T follicular helper cell (primary cell): ENCODE results near the gene GON4L.
"Not testable (repeated sequence)": the region's sequence is repeated elsewhere in the genome, so short reads cannot be mapped to it uniquely, and the experiment has no call there.

Source experiments
- DNase-seq: peaks from one replicate; pipeline ENCODE4 v3.0.0-alpha.2; 2020; ENCODE audit warnings: low read depth
- total RNA-seq, 2 experiments: gene quantifications; one replicate each; lab custom pipeline; 2026; lab: John Stamatoyannopoulos, UW

The GON4L gene
- total RNA-seq = 104 to 166 reads per million in 2 experiments

- DNase-seq = peak; percentile 83
Observed at GRCh38 chr1:155856975-155857930, at the start of gene GON4L. Gene GON4L (minus strand): TSS chr1:155857214. CDS start chr1:155853780, 3,434 bp downstream.

GRCh38 chr1:155904261-155904660, 47.2 kb upstream of the GON4L start:
- DNase-seq = no peak

- DNase-seq = no peak
Observed at GRCh38 chr1:155900161-155900560, 43.1 kb upstream of the GON4L start.

- DNase-seq = no peak
Observed at GRCh38 chr1:155899683-155900082, 42.7 kb upstream of the GON4L start.

GRCh38 chr1:155898888-155899287, 41.9 kb upstream of the GON4L start:
- no peak for DNase-seq

- no peak for DNase-seq
Observed at GRCh38 chr1:155897746-155898145, 40.7 kb upstream of the GON4L start.

- not testable (repeated sequence) for DNase-seq
Observed at GRCh38 chr1:155896476-155896875, 39.5 kb upstream of the GON4L start.

- not testable (repeated sequence) for DNase-seq
Observed at GRCh38 chr1:155895617-155896016, 38.6 kb upstream of the GON4L start.

GRCh38 chr1:155893389-155894142, 36.6 kb upstream of the GON4L start:
- DNase-seq = peak; percentile 6

- no peak for DNase-seq
Observed at GRCh38 chr1:155892796-155893195, 35.8 kb upstream of the GON4L start.

GRCh38 chr1:155890251-155890650, 33.2 kb upstream of the GON4L start:
- no peak for DNase-seq

GRCh38 chr1:155889566-155889965, 32.6 kb upstream of the GON4L start:
- no peak for DNase-seq

GRCh38 chr1:155888481-155888880, 31.5 kb upstream of the GON4L start:
- DNase-seq = no peak

- DNase-seq = no peak
Observed at GRCh38 chr1:155884982-155885381, 28.0 kb upstream of the GON4L start.

- no peak for DNase-seq
Observed at GRCh38 chr1:155884031-155884960, 27.3 kb upstream of the GON4L start.

- DNase-seq = no peak
Observed at GRCh38 chr1:155882766-155883165, 25.8 kb upstream of the GON4L start.

- no peak for DNase-seq
Observed at GRCh38 chr1:155882235-155882634, 25.2 kb upstream of the GON4L start.

- no peak for DNase-seq
Observed at GRCh38 chr1:155880950-155881349, 23.9 kb upstream of the GON4L start.

GRCh38 chr1:155880251-155880650, 23.2 kb upstream of the GON4L start:
- no peak for DNase-seq

- no peak for DNase-seq
Observed at GRCh38 chr1:155877945-155878344, 20.9 kb upstream of the GON4L start.

- no peak for DNase-seq
Observed at GRCh38 chr1:155873860-155874259, 16.8 kb upstream of the GON4L start.

GRCh38 chr1:155872527-155872926, 15.5 kb upstream of the GON4L start:
- no peak for DNase-seq
